GM18907 (cell line): ENCODE measurements around the gene ZNF81.
"Not testable (repeated sequence)": the region's sequence is repeated elsewhere in the genome, so short reads cannot be mapped to it uniquely, and the experiment has no call there.

Experiments
- ATAC-seq: cut with Tn5 transposase; IDR thresholded peaks from one replicate; pipeline ENCODE4 v1.9.1; 2021; ENCODE audit warnings: mild to moderate bottlenecking, moderate library complexity; ENCODE audit not compliant: unreplicated experiment

ZNF81 gene

DNA sequence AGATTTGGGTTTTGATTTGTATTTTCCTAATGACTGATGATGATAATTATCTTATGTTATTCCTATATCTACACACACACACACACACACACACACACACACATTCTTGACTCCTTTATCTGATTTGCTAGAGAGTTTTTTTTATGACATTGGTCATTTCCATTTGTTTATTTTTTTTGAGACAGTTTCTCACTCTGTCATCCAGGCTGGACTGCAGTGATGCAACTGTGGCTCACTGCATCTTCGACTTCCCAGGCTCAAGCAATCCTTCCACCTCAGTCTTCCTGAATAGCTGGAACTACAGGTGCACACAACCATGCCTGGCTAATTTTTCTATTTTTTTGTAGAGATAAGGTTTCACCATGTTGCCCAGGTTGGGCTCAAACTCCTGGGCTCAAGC lies 6.7 kb downstream of the ZNF81 start:
- no peak for ATAC-seq

DNA sequence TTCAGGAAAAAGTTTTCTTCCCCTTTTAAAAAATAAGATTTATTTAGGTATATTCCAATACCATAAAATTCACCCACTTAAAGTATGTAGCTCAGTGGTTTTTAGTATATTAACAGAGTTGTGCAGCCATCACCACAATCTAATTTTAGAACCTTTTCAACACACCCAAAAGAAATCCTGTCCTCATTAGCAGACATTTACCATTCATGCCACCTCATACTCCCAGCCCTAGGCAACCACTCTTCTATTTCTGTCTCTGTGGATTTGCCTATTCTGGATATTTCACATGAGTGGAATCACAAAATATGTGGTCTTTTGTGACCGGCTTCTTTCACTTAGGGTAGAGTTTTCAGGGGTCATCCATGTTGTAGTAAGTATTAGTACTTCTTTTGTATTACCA lies 7.4 kb downstream of the ZNF81 start:
- ATAC-seq = no peak

DNA sequence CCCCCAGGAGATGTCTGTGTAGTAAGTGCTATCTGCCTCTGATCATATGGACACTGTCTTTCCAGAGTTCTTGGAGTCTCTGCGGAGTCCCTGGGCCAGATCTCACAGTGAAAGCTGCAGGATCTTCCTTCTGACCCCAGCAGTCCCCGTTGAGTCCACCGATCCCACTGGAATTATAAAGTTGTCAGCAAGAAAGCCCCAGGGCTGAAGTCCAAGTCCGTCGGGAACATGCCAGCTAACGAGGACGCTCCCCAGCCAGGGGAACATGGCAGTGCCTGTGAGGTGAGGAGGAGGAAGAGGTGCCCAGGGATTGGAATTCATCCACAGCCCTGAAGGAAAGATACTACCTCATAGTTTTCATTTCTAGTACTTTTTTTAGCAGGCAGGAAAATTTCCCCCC lies 9.3 kb downstream of the ZNF81 start:
- no peak for ATAC-seq

DNA sequence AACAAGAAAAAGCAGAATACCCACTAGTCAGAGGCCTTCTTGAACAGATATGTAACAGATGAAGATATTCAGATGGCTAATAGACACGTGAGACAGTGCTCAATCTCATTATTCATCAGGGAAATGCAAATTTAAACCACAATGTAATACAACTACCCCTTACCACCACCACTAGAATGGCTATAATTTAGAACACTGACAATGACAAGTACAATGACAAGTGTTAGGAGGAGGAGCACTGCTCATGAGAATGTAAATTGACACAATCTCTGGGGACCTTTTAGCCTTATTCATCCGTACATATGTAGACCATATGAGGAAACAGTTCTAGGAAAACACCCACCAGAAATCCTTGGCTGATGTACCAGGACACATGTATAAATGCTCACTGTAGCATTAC lies 13.1 kb downstream of the ZNF81 start:
- no peak for ATAC-seq

DNA sequence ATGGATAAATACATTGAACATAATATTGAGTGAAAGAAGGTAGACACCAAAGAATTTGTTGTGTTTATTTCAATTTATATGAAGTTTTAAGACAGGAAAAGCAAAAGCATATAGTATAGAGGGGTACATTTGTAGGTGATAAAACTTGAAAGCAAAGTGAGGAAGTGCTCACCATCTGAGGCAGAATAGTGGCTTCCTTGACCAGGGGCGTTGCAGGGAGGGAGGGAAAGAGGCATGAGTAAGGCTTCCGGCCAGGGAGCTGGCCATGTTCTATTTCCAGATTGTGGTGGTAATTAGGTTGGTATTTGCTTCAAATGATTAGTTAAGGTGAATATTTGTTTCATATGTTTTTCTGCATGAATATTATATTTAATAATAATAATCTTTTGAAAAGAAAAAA lies 13.7 kb downstream of the ZNF81 start:
- not testable (repeated sequence) for ATAC-seq

DNA sequence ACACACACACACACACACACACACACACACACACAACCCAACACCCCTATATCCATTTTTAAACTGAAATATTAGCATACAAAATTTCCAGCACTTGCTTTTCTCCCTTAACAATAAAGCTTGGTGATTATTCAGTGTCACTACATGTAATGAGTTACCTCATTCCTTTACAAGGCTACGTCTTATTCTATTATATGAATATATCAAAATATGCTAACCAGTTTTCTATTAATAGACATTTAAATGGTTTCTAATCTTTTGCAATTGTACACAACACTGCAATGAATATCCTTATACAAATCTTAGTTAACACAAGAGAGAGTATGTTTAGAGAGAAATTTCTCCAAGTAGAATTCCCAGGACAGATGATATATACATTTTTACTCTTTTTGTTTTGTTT lies 14.2 kb downstream of the ZNF81 start:
- ATAC-seq = no peak

DNA sequence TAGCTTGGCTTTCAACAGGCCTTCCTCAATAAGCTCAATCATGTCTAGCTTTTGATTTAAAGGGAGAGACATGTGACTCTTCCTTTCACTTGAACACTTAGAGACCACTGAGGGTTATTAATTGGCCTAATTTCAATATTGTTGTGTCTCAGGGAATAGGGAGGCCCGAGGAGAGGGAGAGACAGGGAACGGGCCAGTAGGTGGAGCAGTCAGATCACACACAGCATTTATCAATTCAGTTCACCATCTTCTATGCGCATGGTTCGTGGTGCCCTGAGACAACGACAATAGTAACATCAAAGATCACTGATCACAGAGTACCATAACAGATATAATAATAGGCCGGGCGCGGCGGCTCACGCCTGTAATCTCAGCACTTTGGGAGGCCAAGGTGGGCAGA lies 17.8 kb downstream of the ZNF81 start:
- ATAC-seq = no peak

DNA sequence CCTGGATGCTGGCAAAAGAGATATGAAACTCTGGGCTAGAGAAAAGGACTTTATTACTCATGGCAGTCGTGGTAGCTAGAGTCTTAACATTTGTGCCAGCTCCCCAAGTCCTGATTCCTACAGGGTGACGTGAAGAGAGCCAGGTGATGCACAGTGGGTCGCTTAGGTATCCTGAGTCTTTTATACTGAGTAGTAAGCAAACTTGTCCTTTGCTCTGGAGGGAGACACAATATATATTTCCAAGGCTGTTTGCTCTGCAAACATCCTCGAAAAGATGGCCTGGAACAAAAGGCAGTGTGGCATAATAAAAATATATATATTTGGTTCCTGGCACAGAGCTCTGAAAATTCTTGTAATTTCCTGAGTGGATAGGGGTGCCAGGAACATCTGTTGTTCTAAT lies 23.0 kb downstream of the ZNF81 start:
- no peak for ATAC-seq

DNA sequence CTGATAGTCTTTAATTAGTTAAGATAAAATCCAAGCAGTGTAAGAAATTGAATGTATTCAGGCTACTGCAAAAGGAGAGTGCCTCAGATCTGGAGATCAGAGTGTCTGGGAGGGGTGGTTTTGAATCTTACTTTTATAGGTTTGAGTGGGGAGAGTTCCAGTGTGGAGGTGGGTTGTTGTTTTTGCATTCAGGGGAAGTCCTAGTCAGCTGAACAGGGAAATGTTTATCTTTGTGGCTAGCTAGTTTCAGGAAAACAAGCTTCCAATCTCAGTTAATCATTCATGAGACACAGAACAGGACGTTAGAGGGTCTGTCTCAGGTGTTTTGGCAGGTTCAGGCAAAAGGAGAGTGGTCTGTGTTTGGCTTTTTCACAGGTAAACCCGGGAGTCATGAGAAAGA lies 26.0 kb downstream of the ZNF81 start:
- ATAC-seq = no peak

DNA sequence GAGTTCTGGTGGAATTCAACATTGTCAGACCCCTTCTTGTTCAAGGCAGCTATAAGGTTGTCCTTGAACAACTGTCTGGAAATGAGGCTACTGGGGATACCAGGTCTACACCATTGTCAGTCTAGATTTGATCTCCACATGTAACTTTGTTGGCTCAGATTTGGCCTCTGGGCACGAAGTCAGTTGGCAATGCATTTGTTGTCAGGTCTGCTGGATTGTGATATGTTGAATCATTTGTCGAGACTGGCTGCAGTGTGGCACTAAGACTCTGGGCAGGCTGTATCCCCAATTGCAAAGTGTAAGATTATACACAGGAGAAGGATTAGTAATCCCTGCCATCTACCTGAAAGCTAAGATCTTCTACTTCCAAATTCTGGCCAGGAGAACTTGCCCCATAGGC lies 26.5 kb downstream of the ZNF81 start:
- ATAC-seq = no peak

DNA sequence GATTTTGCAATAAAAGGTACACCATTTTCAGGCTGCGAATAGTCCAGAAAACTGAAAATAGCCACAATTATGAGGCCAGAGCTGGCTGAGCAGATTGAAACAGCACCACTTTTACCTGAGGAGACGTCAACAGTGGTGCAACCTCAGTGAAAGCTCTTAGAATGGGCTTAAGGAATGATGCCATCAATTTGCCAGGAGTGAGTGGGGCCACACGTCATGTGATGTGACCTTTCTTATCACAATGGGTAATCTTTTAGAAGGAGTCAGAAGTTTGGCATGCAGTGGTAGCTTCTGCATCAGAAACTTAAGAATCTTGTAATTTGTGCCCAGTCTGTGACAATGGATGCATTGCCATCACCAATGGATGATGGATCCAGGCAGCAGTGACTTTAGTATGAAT lies 27.6 kb downstream of the ZNF81 start:
- ATAC-seq = no peak

DNA sequence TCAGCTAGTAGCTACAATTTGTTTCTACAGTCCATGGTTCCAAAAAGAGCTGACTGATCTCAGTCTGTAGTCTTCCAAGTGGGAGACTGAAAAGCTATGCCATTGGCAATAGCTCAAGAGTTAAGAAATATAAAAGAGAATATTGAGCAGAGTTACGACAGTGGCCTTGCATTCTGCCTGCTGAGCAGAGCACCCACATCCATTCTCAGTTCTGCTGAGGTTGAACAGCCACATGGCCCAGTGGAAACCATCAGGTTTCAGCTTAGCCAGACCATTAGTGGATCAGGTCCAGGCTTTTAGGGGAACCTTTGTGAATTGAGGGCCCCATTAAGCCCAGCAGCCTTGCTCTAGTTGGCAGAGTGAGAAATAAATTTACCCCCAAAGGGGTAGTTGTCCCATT lies 28.1 kb downstream of the ZNF81 start:
- no peak for ATAC-seq

DNA sequence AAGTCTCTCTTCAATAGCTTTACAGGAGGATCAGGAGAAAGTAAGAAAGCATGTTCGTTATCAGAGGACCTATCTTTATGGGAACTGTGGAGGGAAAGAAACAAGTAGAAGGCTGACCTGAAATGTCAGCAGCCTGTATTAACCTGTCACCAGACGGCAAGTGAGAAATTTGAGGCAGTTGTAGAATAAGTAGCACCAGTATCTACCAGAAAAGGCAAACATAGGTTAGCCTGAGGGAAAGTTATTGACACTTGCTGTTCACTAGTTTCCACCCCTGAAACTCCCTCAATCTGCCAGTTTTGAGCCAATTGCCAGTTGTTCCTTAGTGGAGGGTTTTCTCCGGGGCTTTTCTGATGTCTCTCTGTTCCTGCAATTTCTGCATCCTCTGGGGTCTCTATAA lies 36.4 kb downstream of the ZNF81 start:
- no peak for ATAC-seq

DNA sequence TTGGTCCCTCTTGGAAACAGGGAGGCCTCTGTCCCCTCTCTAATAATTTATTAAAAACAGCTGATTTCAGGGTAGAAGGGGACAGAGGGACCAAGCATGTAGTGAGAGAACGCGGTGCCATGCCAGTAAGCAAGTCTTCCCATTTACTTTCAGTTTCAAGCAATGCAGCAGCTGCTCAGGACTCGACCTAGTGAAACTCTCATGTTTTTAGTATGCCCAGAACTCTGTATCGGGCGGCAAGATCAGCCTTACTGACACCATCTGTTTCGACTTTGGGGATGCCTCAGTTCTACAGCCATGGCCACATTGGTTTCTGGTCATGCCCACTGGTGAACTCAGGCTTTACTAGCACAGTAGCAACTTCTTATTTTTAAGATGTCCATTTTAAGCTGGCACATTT lies 40.6 kb downstream of the ZNF81 start:
- no peak for ATAC-seq

DNA sequence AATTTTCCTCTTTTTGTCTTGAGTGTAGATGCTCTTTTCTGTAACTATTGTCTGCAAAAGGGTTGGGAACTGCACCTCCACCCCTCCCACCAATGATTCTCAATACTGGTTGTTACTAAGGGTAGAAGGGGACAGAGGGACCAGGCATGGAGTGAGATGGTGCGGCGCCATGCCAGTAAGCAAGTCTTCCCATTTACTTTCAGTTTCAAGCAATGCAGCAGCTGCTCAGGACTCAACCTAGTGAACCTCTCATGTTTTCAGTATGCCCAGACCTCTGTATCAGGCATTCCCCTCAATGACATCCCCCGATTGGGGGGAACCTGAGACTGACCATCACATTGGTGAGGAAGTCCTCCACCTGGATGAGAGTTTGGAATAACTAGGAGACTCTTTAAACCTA lies 41.5 kb downstream of the ZNF81 start:
- no peak for ATAC-seq

DNA sequence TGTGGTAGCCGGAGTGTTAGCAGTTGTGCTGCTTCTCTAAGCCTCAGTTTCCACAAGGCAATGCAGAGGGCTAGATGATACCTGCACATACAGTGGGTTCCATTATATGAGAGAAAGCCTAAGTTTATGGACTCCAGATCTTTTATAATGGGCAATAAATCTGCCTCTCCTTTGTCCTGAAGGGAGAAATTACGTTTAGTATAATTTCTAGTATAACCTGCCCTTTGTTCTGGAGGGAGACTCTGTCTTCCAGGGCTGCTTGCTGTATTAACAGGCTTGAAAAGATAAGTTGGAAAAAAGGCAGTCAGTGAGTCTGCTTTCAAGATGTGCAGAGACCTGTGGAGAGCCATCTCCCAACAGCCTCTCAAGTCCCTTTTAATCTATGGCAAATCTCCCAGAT lies 42.8 kb downstream of the ZNF81 start:
- no peak for ATAC-seq

DNA sequence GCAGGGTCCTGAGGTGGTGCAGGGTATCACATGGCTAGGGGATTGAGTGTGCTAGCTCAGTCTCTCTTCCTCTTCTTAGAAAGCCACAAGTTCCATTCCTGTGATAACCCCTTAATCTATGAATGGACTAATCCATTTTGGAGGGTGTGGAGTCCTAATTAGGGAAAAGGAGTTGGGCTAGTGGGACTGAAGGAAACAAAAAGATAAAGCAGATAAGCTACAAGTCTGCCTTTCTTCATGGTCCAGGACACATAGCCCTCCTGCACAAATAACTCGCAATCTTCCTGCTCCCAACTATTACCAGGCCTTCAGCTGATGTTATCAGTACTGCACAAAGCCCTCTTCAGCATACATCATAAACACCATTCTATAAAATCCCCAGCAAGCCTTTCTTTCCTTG lies 44.2 kb downstream of the ZNF81 start:
- no peak for ATAC-seq

DNA sequence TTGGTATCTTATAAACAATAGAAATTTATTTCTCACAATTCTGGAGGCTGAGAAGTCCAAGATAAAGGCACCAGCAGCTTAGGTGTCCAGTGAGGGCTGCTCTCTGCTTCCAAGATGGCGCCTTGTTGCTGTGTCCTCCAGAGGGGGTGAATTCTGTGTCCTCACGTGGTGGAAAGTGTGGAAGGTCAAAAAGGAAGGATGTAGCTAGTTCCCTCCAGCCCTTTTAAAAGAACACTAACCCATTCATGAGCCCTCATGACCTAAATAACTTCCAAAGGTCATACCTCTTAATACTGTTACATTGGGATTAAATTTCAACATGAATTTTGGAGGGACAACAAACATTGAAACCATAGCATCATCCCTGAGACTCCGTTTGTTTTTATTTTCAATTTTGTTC lies 48.8 kb downstream of the ZNF81 start:
- ATAC-seq = no peak

DNA sequence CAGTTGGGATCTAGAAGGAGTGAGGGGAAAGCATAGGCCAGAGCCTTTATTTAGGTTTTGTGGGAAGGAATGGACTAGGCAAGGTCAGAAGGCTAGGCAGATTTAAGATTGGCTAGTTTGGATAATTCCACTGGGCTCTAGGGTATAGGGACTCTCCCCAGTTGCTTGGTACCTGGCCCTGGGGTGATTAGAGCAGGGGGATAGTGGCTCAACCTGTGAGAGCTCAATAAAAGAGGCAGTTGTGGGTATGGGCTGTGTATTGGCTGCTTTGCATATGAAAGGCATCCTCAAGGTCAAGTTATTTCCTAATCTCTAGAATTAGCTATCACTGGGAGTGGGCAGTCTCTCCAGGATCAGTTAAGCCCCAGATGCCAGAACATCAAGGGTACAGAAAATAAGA lies 61.3 kb downstream of the ZNF81 start:
- no peak for ATAC-seq

DNA sequence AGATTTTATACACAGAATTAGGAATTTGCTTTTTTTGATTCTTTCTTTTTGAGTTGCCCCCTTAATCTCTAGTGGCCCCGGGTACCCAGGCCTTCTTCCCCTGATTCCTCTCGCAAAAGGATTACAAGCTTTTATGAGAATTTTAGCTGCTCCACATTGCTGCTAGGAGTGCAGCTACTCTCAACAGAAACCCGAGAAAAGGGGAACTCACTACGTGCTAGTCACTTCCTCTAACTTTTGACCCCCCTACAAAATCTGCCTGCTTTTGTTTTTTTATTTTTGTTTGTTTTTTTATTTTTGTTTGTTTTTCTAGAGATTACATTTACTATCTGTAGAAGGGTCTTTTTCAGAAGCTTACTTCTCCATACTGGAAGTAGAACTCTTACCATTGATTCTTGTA lies 64.1 kb downstream of the ZNF81 start:
- ATAC-seq = no peak

DNA sequence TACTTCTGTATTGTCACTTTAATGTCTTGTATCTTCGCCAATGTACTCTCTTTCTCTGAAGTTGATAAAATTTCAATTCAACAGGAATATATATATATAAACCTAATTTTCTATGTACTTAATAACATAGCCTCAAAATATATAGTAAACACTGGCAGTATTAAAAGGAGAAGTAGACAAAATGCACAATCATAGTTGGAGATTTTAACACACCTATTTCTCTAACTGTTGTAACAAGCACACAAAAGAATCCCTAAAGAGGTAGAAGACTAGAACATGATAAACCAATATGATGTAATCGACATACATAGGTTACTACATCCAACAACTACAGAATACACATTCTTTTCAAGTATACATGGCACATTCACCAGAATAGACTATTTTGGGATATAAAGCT lies 65.5 kb downstream of the ZNF81 start:
- no peak for ATAC-seq

DNA sequence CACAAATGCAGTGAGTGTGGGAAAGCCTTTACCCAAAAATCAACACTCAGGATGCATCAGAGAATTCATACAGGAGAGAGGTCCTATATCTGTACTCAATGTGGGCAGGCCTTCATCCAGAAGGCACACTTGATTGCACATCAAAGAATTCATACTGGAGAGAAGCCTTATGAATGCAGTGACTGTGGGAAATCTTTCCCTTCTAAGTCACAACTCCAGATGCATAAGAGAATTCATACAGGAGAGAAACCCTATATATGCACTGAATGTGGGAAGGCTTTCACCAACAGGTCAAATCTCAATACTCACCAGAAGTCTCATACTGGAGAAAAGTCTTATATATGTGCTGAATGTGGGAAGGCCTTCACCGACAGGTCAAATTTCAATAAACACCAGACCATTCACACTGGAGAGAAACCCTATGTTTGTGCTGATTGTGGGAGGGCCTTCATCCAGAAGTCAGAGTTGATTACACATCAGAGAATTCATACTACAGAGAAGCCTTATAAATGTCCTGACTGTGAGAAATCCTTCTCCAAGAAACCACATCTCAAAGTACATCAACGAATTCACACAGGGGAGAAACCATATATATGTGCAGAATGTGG lies 79.3 kb downstream of the ZNF81 start:
- ATAC-seq = no peak

DNA sequence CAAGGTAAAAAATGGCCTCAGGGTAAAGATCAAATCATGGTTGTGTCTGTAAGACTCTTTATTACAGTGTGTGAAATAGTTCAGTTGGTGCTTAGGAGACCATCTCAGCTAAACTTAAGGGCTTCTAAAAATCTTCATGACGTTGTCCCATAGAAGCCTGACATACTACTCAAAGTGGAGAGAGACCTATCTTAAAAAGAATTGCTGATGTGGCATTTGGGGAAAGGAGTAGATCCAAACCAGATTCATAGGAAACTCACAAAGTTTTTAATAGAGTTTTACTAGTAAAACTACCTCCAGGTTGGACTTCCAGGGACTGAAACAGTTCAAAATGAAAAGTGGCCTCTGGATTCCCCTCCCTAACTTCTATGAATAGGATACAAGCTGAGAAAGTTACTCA lies 81.6 kb downstream of the ZNF81 start:
- no peak for ATAC-seq

DNA sequence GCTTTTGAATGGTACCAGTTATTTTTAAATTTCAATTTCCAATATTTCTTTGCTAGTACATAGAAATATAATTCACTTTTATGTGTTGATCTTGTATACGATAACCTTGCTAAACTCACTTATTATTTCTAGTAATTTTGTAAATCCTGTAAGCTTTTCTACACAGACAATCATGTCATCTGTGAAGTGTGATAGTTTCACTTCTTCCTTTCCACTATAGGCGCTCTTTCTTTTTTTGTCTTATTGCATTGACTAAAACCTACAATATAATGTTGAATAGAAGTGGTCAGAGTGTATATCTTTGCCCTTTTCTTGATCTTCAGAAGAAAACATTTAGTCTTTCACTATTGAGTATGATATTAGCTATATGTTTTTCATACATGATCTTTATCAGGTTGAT lies 90.5 kb downstream of the ZNF81 start:
- ATAC-seq = no peak
